ENCODE results near the gene MAP3K5. TPM values are rescaled to one million over a fixed set of nuclear protein-coding genes. Genes with fewer than 3 reads are reported as not detected.
A peak's percentile ranks its signal among the peaks of the same experiment; 100 is the strongest.

Gene MAP3K5
- polyA plus RNA-seq, 4 donors = 2.9 to 8.2 (median 7.1) TPM

DNA sequence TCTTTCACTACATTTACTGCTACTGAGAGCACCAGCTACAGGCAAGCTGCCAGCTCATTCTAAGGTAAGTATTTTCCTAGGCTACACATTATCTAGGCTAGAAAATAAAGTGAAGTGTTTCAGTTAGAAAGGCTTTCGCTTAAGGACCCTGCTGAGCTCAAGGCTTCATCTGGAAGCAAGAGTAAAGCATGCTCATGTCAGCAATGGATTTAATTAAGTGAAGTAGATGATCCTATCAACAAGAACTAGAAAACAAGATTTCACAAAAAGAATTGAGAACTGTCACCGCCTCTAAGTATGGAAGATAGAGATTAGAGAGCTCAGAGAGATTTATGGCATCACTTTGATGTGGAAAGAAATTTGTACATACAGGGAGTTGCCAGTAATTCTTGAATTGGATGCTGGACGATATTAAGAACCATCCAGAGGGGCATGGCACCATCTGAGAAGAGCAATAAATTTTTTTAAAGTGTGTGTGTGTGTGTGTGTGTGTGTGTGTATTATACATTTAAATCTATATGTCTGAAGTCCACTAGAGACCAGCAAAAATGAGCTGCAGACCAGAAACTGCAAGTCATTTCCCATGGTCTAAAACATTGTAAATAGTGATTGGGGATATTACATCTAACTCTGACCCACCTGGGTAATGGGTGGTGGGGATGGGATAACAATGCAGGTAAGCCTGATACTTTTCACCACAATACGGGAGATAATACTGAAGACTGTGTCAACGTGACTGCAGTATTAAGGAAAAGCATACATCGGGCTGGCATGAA, 136.8 kb downstream of the MAP3K5 start:
- no peak for DNase-seq (ENCODE audit: low read depth in 4 of 4, low spot score in 3 of 4)

DNA sequence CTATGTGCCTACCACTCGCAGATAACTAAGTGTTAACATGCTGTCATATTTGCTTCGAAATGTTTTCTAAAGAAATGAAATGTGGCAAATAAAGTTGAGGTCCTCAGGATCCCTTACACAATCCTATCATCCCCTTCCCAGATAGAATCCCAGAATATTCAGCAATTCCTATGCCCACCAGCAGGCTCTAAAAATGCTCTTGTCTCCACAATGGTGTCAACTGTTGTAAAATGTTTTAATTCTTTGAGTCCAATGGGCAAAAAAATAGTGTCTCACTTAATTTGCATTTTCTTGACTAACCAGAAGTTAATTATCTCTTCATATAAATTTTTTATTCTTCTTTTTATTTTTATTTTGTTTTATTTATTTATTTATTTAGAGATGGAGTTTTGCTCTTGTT, 138.2 kb downstream of the MAP3K5 start:
- no peak for DNase-seq (ENCODE audit: low read depth in 4 of 4, low spot score in 3 of 4)

- DNase-seq (ENCODE audit: low read depth in 4 of 4, low spot score in 3 of 4) = no peak
Measured at GRCh38 chr6:136652656-136653055, 139.6 kb downstream of the MAP3K5 start.

GRCh38 chr6:136651982-136652381, 140.3 kb downstream of the MAP3K5 start:
- DNase-seq (ENCODE audit: low read depth in 4 of 4, low spot score in 3 of 4) = no peak

DNA sequence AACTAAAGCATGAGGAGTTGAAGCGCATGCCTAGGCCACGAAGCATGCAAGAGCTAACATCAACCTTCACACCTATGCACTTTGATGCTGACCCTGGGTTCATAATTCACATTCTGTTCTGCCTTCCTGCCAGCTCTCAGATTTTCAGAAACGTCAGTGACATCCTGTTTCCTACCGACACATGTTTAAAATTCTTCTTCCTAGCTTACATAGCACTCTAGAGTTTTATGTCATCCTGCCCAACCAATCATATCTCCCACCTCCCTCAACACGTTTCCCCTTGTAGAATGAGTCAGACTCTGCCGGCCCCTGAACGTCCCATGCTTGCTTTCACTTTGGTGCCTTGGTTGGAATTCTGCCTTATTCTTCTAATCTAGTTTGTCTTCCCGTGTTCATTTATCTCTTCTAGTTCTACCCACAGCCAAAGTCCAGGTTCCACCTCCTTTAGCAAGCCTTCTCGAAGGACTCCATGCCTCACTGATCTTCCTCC, 144.9 kb downstream of the MAP3K5 start:
- DNase-seq (ENCODE audit: low read depth in 4 of 4, low spot score in 3 of 4) = no peak

GRCh38 chr6:136646377-136646776, 145.9 kb downstream of the MAP3K5 start:
- DNase-seq (ENCODE audit: low read depth in 4 of 4, low spot score in 3 of 4) = no peak

DNA sequence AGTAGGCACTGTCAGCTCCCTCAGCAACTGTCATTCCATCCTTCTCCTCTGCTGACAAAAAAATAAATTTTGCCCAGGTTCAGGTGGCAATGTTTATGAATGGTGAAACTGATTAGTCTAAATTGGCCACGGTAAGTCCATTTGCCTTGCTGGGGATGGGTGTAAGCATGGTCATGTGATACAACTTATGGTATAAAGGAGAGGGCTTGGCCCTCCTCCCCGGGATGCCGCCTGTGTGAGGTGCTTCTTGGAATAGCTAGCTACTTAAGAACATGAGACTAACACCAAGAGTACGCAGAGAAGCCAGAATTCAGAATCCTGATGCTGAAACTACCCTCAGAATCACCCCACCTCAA, 147.7 kb downstream of the MAP3K5 start:
- no peak for DNase-seq (ENCODE audit: low read depth in 4 of 4, low spot score in 3 of 4)

DNA sequence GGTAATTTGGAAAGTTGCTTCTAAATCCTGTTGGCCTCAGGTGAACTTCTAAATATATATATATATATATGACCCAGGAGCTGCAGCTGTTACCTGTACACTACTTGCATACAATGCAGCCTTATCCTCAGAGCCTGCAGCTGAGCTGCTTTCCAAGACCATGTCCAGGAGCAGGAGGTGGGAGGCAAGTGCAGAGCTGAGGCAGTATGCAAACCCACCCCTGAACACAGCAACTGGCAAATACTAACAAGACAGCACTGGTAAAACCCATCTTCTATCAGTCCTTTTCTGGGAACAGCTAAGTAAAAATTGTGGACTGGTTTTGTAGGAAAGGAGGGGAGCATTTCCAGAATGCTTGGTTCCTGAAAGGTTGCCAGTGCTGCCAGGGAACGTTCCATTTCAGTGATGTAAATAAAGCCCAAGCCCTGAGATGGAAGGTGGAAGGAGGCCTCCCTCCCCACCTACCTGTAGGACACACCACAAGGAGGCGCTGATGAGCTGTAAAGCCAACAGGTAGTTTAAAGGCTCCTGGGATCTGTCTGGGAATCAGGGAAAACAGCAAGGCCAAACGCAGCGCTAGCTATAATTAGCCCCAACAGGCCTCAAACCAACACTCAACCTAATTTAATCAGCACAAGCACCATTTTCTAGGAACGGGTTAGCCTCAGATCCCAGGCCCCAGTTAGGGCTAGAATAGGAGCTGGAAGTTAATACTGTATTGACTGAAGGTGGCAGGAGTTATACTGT, 148.3 kb downstream of the MAP3K5 start:
- peak; percentile 71 to 82 (median 76) for DNase-seq (ENCODE audit: low read depth in 4 of 4, low spot score in 3 of 4)

DNA sequence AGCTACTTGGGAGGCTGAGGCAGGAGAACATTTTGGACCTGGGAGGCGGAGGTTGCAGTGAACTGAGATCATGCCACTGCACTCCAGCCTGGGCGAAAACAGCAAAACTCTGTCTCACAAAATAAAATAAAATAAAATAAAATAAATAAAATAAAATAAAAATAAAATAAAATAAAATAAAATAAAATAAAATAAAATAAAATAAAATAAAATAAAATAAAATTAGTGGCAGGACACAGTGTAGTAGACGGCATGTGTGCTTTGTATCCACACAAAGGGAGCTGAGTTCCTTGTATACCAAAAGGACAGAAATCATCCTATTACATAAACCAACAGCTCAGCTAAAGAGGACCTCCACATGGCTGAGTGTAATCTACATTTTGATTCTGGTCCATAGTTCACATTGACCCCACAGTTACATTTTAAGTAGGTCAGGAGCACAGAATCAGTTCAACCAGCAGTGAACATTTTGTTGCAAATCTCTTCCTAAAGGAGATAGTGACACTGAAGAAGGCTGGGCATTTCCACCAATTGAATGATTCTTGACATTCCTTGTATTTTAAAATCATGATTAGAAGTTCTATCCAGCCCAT, 150.3 kb downstream of the MAP3K5 start:
- no peak for DNase-seq (ENCODE audit: low read depth in 4 of 4, low spot score in 3 of 4)

- no peak for DNase-seq (ENCODE audit: low read depth in 4 of 4, low spot score in 3 of 4)
Measured at GRCh38 chr6:136641166-136641565, 151.1 kb downstream of the MAP3K5 start.

DNA sequence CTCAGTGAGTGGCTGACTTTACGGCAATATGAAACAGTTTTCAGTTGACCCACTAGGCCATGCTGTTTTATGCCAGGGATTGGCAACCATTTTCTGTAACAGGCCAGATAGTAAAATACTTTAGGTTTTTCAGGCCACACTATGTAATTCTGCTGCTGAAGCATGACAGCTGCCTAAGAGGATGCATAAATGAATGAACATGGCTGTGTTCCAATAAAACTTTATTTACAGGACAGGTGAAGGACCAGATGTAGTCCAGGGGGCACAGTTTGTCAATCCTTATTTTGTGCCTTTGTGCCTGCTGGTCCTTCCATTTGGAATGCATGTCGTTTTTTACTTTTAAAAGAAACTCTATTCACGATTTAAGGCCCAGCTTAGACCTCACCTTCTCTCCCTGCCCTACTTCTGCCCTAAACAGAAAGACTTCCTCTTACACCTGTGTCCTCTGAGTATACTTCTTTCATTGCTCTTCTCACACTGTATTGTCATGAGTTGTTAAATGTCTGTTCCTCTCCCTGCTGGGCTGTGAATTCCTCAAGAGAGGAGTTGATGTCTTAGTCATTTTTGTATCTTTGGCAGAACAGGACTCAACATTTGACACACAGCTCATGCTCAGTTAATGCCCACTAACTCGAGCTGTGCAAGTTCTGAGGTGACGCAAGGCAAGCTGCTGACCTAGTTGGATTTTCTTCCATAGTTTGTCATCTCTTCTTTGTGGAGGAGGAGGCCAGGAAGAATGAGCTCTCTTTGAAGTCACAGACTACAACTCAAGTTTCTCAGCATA, 152.0 kb downstream of the MAP3K5 start:
- DNase-seq (ENCODE audit: low read depth in 4 of 4, low spot score in 3 of 4) = no peak

- DNase-seq (ENCODE audit: low read depth in 4 of 4, low spot score in 3 of 4) = no peak
Measured at GRCh38 chr6:136639702-136640101, 152.6 kb downstream of the MAP3K5 start.

DNA sequence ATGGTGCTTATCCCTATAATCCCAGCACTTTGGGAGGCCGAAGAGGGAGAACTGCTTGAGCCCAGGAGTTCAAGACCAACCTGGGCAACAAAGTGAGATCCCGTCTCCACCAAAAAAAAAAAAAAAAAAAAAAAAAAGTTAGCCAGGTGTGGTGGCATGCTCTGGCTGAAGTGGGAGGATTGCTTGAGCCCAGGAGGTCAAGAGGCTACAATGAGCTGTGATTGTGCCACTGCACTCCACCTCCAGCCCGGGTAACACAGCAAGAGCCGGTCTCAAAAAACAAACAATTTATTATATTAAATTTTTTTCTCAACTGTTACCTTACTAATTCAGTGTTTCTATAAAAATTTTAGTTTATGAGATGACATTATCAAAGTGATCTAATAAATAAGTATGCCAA, 156.7 kb downstream of the MAP3K5 start:
- DNase-seq (ENCODE audit: low read depth in 4 of 4, low spot score in 3 of 4) = no peak

GRCh38 chr6:136633355-136633754, 158.9 kb downstream of the MAP3K5 start:
- DNase-seq (ENCODE audit: low read depth in 4 of 4, low spot score in 3 of 4) = no peak

DNA sequence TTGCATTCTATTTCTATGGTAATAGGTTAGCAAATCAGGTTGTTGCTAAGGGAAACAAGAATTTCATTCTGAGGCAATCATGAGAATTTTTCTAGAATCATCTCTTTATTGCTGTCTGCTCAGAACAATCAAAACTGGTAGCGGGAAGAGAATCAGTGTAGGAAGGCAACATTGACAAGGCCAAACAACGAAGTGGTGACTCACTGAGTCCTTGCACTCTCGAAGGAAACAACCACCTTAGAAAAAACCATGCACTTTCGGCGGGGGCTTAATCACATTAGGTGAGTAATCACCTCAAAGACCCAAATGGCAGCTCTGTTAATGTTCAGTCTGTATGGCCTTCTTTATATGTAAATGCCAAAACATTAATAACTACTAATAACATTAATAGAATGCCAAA, 163.3 kb downstream of the MAP3K5 start:
- no peak for DNase-seq (ENCODE audit: low read depth in 4 of 4, low spot score in 3 of 4)

- no peak for DNase-seq (ENCODE audit: low read depth in 4 of 4, low spot score in 3 of 4)
Measured at GRCh38 chr6:136627191-136627590, 165.1 kb downstream of the MAP3K5 start.

GRCh38 chr6:136625293-136625692, 167.0 kb downstream of the MAP3K5 start:
- DNase-seq (ENCODE audit: low read depth in 4 of 4, low spot score in 3 of 4) = no peak

DNA sequence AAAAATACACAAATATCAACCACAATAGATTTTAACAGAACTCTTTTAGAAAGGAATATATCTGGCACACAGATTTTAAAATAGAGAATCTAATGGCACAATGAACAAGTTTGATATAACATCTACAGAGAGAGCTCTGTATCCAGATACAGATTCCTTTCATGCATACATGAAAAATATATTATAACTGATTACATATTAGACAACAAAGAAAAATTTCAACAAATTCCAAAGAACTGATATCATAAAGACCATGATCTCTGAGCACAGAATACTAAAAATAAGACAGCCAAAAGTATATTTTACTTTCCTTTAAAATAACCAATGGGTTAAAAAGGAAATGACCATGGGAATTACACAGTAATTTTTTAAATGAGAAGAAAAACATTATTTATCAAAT, 167.9 kb downstream of the MAP3K5 start:
- DNase-seq (ENCODE audit: low read depth in 4 of 4, low spot score in 3 of 4) = no peak

DNA sequence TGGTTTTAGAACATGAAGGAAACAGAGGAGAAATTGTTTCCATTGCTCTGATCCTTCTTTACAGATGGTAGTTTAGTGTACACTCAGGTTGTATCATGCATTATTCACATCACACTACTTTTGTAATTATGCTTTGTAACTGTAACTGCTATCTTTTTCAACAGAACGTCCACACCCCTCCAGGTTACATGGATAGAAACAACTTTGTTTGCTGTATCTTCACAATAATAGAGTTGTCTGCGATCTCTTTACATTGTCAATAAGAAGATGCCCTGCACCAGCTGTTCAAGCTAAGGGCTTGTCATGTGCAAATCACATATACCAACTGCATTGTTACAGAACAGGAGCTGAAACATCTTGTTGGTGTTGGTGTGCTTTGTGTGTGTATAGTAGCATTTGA, 174.2 kb downstream of the MAP3K5 start:
- DNase-seq (ENCODE audit: low read depth in 4 of 4, low spot score in 3 of 4) = no peak

DNA sequence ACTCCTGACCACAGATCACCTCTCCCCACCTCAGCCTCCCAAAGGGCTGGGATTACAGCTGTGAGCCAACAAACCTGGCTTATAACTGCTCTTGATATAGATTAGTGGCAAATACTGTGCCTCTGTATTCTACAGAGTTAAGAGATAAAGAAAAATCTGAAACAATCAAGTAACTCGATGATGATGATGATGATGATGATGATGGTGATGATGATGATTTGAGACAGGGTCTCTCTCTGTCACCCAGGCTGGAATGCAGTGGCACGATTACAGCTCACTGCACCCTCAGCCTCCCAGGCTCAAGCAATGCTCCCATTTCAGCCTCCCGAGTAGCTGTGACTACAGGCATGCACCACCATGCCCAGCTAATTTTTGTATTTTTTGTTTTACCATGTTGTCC, 175.8 kb downstream of the MAP3K5 start:
- DNase-seq (ENCODE audit: low read depth in 4 of 4, low spot score in 3 of 4) = no peak

DNA sequence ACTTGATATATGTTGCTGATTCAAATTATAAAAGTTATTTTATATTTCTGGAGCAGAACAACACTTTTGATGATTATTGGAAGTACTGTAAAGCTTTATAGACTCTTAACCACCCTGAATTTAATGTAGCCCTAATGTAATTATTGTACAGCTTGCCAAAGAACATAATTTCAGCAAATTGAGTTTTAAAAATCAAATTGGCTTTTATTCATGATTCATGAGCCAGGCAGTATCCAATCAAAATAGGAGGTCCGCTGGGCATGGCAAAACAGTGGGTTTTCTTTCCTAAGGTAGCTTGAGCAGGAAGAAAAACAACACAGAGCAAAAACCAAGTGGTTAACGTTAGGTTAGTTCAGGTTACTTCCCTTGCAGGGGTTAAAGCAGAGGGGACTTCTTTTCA, 177.3 kb downstream of the MAP3K5 start:
- no peak for DNase-seq (ENCODE audit: low read depth in 4 of 4, low spot score in 3 of 4)
